ENCODE results near the gene OR2G2. TPM values are rescaled to one million over a fixed set of nuclear protein-coding genes. Genes with fewer than 3 reads are reported as not detected.

Gene OR2G2, protein sequence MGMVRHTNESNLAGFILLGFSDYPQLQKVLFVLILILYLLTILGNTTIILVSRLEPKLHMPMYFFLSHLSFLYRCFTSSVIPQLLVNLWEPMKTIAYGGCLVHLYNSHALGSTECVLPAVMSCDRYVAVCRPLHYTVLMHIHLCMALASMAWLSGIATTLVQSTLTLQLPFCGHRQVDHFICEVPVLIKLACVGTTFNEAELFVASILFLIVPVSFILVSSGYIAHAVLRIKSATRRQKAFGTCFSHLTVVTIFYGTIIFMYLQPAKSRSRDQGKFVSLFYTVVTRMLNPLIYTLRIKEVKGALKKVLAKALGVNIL
- polyA plus RNA-seq (ENCODE audit: insufficient read length in 4 of 4): not detected

DNA sequence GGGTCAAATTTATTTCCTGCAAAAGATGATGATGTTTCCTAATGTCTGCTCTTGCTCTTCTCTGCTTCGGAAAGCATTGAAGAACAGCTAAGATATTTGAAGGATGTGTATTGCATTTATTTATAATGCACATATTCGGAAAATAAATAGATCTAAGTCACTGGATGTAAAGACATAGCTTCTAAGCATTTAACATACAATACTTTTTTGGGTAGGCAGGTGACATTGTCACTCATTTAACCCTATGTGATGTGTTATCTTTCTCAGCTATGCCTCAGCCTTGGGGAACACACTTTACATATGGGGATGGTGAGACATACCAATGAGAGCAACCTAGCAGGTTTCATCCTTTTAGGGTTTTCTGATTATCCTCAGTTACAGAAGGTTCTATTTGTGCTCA is at the start of gene OR2G2:
Gene OR2G2, plus strand, starts transcription at position 301 of the 400 bp plus-strand sequence. Its CDS starts 0 bp downstream, at position 301.
- DNase-seq (ENCODE audit: low read depth in 4 of 4, low spot score in 3 of 4): no peak

DNA sequence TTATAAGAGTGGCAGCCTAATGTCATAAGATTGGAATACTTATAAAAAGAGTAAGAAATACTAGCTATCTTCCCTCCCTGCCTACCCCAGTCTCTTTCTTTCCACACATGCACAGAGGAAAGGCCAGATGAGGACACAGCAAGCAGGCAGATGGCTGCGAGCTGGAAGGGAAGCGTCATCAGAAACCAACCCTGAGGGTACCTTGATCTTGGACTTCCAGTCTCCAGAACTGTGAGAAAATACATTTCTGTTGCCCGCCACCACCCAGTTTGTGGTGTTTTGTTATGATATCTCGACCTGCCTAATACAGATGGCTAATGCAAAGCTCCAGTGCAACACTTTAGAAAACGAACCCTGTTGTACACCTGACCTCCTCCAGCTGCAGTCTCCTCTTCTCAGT is 49.6 kb upstream of the OR2G2 start:
- DNase-seq (ENCODE audit: low read depth in 4 of 4, low spot score in 3 of 4): no peak

DNA sequence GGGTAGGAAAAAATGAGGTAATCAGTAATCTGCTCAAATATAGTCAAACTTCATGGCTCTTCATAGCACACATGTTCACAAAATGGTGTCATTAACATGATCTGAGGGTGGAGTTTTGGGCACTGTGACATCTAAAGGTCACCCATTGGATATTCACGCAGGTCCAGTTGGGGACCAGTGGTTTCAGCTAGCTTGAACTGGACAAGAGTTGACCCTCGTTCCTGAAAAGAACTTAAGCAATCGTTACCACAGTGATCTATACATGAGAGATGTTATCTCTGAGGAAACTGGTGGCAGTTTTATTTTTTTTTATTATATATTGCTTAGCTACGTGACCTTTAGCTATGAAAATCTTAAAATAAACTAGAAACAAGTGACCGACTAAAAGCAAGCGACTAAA is 48.9 kb upstream of the OR2G2 start:
- no peak for DNase-seq (ENCODE audit: low read depth in 4 of 4, low spot score in 3 of 4)

DNA sequence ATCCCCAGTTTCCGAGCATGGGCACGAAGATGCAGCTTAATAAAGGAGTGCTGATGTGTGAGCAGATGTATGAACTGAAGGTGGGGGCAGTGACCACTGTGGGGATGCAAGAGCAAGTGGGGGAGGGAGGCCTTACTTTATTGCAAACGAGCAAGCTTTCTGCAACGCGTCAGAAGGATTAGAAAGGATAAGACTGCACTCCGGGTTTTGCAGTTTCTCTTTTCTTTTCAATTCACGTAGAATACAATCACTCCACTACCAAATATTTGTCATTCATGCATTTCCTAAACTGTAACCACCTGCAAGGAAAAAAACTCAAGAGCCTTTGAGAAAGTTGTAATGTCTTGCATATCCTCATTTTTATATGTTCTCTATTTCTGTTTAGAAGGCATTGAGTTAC is 47.6 kb upstream of the OR2G2 start:
- no peak for DNase-seq (ENCODE audit: low read depth in 4 of 4, low spot score in 3 of 4)

DNA sequence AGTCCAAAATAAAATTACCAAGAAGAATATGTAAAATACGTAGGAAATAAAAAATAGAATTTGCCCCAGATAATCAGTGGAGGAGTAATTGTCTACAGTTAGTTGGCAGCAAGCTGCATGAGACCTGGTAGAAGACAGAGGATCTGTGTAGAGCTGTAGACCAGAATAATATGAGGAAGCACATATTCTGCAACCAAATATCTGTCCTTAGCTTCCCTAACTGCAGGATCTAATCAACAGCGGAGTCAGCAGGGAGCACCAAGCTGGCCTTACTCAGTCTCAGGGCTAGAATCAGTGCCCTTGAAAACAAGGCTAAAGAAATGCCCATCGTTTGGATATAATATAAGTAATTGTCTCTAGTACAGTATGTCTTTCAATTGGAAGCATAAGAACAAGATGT is 45.3 kb upstream of the OR2G2 start:
- no peak for DNase-seq (ENCODE audit: low read depth in 4 of 4, low spot score in 3 of 4)

DNA sequence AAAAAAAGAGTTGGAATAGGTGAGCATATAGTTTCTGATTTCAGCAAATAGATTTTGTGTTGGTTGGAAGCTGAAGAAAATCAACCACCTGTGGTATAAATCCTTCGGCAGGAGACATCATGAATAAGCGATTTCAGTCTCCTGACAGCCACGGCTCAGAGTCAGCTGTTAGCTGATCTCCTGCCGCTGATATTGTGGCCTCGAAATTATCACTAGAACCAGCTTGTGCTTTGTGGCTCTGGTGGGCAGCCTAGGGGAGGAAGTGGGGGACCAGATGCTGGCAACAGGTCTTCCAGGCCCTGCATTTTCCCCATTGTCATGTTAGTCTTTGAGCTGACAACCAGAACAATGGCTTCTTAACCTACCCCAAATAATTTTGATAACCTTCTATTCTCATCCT is 40.1 kb upstream of the OR2G2 start:
- no peak for DNase-seq (ENCODE audit: low read depth in 4 of 4, low spot score in 3 of 4)

DNA sequence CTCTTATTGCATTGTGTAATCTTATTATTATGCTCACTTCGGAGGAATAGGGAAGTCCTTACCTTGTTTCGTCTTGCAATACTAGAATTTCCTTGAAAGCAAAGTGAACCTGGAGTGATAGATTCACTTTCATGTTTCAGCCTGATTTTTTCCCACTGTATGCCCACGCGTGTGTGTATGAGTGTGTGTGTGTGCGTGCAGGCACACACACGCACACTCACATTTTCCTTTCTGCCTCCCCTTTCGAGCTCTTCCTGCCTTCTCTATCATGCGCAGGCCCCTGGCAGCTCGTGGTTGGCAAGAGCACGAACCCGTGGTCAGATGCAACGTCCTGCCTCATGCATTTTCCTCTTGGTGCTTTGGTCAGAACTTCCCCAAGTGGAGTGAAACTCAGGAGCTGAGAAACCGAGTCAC is 39.4 kb upstream of the OR2G2 start, which contains the start of gene GCSAML:
Gene GCSAML, plus strand, starts transcription at position 366 of the 414 bp plus-strand sequence. CDS start 58 bp downstream, outside the sequence.
- DNase-seq (ENCODE audit: low read depth in 4 of 4, low spot score in 3 of 4): no peak

DNA sequence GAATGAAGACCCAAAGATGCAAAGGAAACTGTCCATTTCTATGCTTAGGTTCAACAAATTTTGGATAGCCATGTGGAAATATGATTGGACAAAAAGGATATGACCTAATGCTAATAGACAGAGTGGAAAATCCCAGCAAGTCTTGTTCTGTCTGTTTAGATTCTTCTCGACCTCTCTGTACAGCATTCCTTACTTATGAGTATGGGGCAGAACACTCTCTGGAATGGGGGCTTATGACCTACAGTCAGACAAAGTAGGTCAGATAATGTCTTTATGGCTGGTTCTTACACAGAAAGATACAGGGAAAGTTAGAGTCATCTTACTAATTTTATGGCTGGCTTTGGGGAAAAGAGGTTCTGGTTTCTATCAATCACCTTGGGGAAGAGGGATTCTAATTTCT is 36.4 kb upstream of the OR2G2 start:
- DNase-seq (ENCODE audit: low read depth in 4 of 4, low spot score in 3 of 4): no peak

DNA sequence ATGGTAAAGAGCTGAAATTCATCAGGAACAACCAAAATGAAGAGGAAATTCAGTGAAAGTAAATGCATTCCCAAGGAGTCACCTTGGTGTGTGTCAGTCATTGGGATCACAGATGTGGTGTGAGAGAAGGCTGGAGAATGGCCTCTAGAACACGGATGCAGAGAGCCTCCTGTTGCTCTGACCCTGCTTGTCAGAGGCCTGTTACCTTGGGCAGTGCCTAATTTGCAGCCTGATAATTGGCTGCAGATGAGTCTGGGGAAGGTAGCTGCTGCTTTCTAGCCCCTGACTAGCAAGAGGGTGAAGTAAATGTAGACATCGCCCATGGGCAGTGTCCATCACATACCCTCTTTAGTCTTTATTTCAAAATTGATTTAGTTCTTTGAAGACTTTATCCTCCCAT is 35.9 kb upstream of the OR2G2 start:
- no peak for DNase-seq (ENCODE audit: low read depth in 4 of 4, low spot score in 3 of 4)

DNA sequence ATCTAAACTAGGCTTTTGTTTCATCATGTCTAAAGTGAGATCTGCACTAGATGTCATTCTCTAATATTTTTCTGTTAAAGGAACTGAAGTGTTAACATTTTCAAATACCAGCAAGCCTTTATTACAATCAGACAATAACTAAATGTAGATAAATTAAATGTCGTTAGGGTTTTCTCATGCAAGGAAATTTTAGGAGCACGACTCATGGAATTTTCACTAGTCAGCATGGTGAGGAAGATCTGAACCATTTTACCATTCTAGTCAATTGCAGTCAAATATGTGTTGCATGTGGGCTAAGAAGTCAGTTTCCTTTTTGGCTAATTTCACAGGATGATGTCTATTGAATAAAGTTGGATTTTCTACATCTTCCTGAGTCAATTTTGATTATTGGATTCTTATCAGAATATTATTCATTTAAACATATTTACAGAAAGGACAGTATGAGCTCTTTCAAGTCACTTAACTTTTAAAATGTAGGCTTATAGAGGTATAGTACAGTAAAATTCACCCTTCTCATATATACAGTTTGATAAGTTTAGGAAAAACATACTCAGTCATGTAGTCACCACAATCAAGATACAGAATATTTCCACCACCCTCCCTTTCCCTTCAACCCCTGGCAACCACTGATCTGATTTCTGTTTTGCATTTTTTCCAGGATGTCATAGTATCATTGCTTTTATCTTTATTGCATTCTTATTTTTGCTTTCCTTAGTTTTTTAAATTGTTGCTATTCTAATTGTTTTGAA is 30.1 kb upstream of the OR2G2 start:
- no peak for DNase-seq (ENCODE audit: low read depth in 4 of 4, low spot score in 3 of 4)

DNA sequence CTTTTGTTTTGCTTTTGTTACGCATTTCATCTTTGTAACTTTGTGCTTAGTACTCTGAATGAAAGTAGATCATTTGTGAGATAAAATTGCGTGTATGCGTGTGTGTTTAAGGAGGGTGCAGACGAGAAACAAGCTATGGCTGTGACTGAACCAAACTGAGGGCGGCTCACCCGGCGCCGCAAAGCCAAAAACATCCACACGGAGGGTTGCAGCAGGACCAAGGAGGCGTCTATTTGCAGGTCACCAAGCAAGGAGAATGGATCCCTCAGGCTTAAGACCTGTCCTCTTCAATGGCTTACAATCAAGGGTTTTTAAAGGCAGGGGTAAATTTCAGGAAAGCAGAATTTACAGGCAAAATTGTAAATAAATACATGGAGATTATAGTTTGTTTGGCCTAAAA is 26.4 kb upstream of the OR2G2 start:
- DNase-seq (ENCODE audit: low read depth in 4 of 4, low spot score in 3 of 4): no peak

DNA sequence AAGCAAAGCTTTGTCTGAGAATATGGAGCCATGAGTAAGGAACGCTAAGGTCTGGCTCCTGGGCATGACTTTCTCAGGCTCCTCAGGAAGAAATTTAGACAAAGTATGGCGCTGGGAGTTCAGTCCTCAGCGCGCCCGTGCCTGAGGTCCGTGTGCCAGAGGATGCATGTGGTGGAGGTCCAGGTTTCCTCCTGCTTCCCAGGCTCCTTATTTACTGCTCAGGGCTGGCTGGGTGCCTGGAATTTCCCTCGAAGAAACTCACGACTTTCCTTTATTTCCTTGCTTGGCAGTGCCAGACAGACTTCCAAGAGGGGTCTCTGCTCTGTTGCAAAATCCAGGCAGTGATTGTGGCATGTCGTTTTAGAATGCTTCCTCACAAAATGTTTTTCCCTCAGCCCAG is 26.0 kb upstream of the OR2G2 start:
- DNase-seq (ENCODE audit: low read depth in 4 of 4, low spot score in 3 of 4): no peak

DNA sequence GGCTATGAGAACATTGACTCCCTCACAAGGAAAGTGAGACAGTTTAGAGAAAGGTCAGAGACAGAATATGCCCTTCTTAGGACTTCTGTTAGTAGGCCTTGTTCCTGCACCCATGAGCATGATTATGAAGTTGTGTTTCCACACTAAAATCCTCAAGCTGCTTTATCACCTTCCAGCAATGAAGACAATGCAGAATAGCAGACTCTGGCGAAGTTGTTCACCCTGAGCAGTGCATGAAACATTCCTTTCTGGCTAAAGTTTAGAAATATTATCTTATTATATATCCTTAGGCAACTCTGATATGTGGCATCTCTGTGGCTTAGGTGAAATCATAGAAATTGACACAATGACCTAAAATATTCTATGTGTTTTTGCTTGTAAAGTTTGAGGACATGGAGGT is 13.9 kb upstream of the OR2G2 start:
- DNase-seq (ENCODE audit: low read depth in 4 of 4, low spot score in 3 of 4): no peak

DNA sequence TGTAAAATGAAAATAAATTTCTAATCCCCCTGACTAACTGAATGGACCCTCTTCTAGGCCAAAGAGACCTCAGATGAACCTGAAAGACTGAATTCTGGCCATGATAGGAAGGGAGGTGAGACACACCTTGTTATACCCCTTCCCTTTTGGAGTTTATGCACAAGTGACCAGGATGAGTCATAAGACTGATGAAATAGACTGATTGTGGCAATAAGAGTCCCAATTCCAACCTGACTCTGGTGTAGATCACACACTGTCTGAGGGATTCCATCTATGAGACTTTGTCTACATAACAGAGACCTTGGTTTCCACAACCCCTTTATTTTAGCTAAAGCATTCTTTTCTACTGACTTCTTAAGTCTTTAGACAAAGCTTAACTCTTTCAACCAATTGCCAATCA is 13.5 kb upstream of the OR2G2 start:
- no peak for DNase-seq (ENCODE audit: low read depth in 4 of 4, low spot score in 3 of 4)

DNA sequence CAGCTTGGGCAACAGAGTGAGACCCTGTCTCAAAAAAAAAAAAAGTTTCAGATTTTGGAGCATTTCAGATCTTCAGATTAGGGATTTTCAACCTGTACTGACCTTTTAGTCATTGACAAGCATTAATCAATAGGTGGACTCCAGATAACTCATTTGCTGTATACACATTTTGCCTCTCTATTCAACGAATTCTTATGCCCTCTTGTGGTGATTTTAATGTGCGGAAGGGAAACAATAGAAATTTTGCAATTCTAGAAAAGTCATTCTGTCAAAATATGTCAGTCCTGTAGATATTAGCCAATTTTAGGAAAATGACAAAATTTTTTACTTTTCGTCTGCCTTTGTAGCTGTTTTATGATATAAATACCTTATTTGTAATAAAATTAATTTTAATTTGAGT is 11.6 kb upstream of the OR2G2 start:
- peak in 2 of 4 donors; percentile 1 to 5 for DNase-seq (ENCODE audit: low read depth in 4 of 4, low spot score in 3 of 4)

DNA sequence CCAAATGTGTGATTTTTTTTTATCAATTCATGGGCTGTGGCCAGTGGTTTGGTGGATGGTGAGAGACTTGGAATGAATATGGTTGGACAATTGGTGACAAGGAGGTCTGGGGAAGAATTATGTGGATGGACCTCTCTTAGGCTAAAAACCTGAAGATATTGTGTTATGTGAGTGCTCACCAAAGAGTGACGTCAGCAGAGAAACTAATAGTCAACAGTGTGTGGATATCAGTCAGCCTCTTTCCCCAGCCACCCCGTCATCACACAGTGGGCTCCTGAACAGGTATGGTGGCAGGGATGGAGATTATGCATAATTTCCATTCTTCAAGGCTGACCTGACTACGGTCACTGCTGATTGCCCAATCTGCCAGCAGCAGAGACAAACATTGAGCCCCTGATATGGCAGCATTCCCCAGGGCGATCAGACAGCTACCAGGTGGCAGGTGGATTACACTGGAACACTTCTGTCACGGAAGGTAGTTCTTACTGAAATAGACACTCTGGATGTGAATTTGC is 9.2 kb upstream of the OR2G2 start:
- no peak for DNase-seq (ENCODE audit: low read depth in 4 of 4, low spot score in 3 of 4)

DNA sequence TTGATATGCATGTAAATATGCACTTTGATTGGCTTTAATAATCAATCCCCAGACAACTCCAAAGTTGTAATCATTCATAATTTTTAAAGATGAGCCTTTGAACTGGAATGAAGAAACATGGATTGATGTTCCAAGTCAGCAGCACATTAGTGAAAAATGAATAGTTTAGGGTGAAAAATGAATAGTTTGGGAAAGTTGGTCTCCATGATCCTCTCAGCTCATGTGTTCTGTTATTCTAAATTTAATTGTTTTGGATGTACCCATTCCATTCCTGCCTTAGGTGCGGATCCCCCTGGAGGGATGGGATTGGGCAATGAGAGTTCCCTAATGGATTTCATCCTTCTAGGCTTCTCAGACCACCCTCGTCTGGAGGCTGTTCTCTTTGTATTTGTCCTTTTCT is 17.1 kb downstream of the OR2G2 start, which contains the start of gene OR2G3:
Gene OR2G3, plus strand, starts transcription at position 301 of the 400 bp plus-strand sequence. Its CDS starts 0 bp downstream, at position 301.
- no peak for DNase-seq (ENCODE audit: low read depth in 4 of 4, low spot score in 3 of 4)

DNA sequence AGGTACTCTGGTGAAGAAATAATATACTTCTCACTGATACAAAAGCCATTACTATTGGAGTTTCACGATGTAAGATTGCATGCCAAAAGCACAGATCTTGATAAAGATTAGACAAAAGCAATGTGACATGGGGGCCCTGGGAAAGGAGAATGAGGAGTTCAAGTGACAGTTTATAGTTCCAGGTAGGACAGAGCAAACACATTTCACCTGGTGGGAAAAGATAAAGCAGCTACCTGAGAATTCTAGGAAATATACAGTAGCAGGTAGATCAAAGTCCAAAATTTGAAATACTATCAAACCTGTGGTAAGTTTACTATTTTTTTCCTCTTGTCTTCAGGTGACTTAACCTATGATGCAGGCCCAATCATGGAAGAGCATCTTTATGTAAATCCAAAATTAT is 25.2 kb downstream of the OR2G2 start:
- no peak for DNase-seq (ENCODE audit: low read depth in 4 of 4, low spot score in 3 of 4)

DNA sequence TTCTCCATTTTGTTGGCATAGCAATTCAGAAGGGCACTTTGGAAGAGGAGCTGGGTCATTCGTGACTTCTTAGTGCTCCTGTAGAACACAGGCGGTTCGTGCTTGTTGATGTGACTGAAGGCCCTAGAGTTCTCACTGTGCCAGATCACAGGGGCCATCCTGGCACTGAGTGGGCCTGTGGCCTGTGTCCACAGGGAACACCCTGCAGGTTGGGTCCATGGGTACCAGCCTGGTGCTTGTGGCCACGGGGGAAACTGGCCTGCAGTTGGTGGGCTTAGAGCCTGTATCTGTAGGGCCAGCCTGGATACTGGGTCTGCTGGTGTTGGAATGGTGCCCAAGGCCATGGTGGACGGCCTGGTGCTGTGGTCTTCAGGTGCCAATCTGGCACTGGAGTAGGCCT is 26.5 kb downstream of the OR2G2 start:
- no peak for DNase-seq (ENCODE audit: low read depth in 4 of 4, low spot score in 3 of 4)

DNA sequence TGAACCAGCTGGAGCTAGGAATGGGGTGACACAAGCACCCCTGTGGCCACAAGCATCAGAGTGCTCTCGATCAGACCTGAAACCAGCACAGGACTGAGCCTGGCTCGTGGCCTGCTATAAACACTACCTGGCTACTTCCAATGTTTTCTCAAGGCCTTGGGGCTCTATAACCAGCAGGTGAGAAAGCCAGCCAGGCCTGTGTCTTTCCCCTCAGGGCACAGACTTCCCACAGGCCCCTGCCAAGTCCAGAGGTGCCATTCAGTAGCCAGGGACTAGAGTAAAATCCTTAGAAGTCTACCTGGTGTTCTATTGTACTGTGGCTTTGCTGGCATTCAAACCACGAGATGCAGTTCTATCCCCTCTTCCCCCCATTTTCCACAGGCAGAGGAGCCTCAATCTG is 39.8 kb downstream of the OR2G2 start:
- DNase-seq (ENCODE audit: low read depth in 4 of 4, low spot score in 3 of 4): no peak

DNA sequence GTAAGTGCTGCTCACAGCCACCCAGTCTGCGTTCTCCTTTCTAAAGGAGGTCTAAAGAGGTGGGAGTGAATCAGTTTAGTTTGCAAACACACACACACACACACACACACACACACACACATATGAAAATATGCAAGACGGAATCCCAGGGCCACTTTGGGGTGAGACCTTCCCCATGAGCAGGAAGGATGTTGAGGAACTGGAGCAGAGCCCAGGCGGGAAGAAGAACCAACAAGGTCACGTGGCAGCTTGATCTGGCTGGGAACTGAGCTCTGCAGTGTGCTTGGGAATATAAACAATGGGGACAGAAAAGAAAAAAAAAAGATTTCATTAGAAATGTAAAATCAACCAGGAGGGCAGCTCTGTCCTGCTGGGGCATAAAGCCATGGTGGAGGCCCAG is 49.9 kb downstream of the OR2G2 start:
- DNase-seq (ENCODE audit: low read depth in 4 of 4, low spot score in 3 of 4): no peak

DNA sequence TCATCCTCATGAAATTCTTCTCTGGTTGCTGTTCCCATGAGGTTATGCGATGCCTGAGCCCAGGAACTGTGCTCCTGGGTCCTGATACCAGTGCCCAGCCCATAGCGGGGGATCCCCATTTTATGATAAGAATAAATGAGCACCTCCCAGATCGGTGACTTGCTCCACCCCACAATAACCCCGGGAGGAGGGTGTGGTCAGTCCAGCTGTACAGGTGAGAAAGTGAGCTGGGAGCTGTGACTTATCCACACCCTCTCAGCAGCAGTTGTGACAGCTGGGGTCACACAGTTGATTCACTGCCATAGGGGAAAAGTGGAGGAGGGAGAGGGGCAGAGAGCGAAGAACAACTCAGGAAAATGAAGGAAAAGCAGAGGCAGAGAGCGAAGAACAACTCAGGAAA is 50.6 kb downstream of the OR2G2 start:
- no peak for DNase-seq (ENCODE audit: low read depth in 4 of 4, low spot score in 3 of 4)

Data from right renal pelvis (tissue), 4 donors.